GM10266 (cell line): Measurements from ENCODE around the gene ELMO1.

ENCODE experiments used
- DNase-seq: peaks from one replicate; pipeline ENCODE4 v3.0.0; 2012; ENCODE audit errors: extremely low spot score
- CTCF ChIP-seq: IDR thresholded peaks from 2 replicates; pipeline ENCODE4 v1.5.1; 2012; ENCODE audit warnings: mild to moderate bottlenecking, low read depth; ENCODE audit not compliant: control insufficient read depth, insufficient read depth; ENCODE audit errors: missing control alignments

Gene ELMO1

GRCh38 chr7:37419496-37419895, 29.2 kb downstream of the ELMO1 start:
- no peak for TF ChIP-seq CTCF
- DNase-seq: no peak

GRCh38 chr7:37418381-37418780, 30.3 kb downstream of the ELMO1 start:
- TF ChIP-seq CTCF: no peak
- DNase-seq: no peak

- no peak for DNase-seq
- no peak for TF ChIP-seq CTCF
These were observed 31.6 kb downstream of the ELMO1 start for GRCh38 chr7:37417107-37417474.

GRCh38 chr7:37416378-37417106, 32.1 kb downstream of the ELMO1 start:
- no peak for TF ChIP-seq CTCF
- no peak for DNase-seq

- TF ChIP-seq CTCF: no peak
- no peak for DNase-seq
These were observed 33.0 kb downstream of the ELMO1 start for GRCh38 chr7:37415629-37416028.

- TF ChIP-seq CTCF: no peak
- DNase-seq: no peak
These were observed 34.2 kb downstream of the ELMO1 start for GRCh38 chr7:37414352-37414983.

GRCh38 chr7:37411444-37412034, 37.1 kb downstream of the ELMO1 start:
- no peak for DNase-seq
- no peak for TF ChIP-seq CTCF
